GM18873 (cell line): ENCODE results near the gene MRPS23.

Experiments used
- ATAC-seq: cut with Tn5 transposase; IDR thresholded peaks from one replicate; pipeline ENCODE4 v1.9.1; 2021; ENCODE audit warnings: mild to moderate bottlenecking, moderate library complexity, moderate number of reproducible peaks; ENCODE audit not compliant: unreplicated experiment, low FRiP score

Gene MRPS23

DNA sequence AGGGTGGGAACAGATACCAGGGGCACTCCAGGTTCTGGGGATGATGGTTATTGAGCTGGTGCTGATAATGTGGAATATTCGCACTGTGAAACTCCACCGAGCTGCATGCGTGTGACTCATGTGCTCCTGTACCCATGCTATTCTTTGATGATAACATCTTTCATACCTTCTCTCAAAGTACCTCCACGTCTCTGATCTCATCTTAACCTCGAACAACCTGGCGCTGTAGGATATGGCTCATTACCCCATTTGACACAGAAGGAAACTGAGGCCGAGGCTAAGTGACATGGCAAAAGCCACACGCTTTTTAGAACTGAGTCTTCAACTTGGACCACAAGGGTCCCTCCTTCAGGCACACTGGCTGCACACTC, 30.2 kb upstream of the MRPS23 start:
- no peak for ATAC-seq

DNA sequence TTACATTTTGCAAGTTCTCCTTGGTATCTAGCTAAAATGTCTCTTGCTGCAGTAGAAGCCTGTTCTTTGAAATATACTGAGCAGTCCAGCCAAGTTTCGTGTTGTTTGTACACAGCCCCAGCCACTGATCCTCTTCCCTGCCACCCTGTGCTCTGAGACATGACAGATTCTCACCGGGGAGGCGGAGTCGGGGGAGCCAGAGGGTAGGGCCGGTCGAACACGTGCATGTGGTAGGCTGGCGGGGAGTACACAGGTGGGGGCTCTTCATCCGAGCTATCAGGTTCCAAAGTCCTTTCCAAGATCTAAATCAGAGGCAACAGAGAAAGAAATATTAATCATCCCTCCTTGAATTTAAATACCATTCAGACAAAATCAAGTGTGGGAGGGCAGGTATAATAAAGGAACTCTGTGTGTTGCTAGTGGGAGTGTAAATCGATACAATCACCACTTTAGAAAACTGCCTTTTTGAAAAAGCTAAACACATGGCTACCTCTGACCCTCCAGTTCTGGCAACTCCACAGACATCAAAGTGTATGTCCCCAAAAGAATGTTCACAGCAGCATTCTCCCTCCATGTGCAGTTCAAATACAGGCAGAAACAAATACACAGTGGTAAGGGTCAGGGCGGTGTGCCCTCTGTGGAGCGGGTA, 29.7 kb upstream of the MRPS23 start:
- no peak for ATAC-seq

DNA sequence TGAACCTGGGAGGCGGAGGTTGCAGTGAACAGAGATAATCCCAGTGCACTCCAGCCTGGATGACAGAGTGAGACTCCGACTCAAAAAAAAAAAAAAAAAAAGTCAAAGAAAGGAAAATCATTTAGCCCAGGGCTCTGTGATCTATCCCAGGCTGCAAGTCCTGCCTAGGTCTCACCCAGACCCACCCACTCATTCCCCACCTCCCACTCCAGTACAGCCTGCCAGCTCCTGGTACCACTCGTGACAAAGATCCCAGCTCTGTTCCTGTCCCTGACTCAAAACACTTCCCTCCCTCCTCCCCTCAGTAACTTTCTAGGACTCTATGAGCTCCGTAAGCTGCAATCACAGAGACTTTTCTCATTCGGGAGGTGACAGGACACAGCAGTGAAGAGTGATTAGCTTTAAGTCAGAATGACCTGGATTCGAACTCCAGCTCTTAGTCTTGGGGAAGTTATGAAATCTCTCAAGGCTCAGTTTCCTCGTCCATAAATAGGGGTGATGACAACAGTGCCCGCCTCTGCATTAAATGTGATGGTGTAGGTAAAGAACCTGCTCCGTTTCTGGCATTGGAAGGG, 28.0 kb upstream of the MRPS23 start:
- no peak for ATAC-seq

DNA sequence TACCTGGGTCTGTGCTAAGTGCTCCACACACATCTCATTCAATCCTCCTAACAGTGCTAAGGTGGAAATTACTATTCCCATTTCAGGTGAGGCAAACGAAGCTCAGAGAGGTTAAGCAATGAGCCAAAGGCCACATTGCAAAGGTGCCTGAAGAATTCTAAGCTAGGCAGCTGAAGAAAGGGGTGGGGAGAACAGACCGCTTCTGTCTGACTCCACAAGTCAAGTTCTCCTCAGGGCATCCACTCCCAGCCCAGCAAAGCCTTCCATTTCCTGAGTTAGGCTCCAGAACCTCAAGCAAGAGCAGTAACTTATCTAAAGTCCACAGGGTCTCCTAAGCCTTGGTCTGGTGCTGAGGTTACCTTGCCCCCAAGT, 27.0 kb upstream of the MRPS23 start:
- ATAC-seq: no peak

DNA sequence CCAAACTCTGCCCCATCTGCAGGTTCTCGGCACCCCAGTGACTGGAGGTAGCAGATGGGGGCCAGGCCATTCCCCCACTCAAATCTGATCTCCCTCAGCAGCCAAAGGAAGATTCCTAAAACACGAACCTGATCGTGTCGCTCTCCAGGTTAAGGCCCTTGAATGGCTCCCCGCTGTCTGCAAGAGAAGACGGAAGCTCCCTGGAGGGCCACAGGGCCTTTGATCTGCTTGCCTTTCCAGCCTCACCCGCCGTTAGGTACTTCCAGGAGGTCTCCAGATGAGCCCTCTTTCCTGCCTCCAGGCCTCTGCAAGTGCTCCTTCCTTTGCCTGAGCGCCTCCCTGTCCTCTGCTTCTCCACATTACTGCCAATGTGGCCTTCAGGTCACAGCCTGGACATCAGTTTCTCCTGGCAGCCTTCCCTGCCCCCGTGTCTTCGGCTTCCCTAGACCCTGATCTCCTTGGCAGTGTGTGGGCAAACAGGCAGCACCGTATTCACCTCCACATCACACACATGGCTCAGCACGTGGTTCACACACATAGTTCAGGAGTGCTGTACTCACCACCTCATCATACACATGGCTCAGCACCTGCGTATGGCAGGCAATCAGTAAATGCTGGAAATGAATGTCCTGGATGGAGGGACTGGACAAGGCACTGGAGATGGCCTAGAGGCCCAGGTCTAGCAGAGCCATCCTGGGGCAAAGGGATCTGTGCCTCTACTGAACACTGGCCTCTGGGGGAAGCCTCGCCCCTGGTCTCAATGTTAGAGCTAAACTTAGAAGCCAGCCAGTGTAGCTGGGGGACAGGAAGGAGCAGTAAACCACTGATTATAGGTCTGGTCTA, 26.4 kb upstream of the MRPS23 start:
- no peak for ATAC-seq

DNA sequence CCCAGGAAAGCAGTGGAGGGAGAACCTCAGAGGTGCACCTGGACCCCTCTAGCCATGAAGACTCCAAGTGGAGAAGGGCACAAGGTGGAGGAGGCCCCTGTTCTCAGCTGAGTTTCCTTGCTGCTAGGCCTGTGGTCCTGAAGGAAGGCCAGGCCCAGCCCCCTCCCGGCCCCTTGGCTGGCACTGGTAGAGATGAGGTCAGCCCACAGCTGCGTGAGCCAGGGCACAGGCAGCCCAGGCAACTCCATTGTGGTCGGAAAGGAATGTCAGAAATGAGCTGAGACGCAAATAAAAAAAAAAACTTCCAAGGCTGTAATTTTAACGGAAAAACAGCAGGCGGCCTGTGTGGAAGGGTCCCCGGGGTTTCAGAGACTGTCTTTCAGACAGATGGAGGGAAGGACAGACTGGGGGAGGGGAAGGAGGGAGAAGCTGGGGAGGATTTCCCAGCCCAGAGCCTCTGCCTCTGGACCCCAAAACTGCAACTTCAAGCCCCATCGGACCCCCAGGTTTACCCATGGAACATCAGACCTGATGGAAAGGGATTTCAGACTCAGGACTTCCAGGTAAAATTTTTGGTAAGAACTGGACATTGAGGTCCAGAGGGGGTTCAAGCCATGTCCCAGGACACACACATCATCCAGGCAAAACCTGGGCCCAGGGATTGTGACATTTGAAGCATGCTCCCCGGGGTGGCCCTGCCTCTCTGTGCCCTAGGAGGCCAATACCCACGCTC, 25.6 kb upstream of the MRPS23 start:
- ATAC-seq: no peak

DNA sequence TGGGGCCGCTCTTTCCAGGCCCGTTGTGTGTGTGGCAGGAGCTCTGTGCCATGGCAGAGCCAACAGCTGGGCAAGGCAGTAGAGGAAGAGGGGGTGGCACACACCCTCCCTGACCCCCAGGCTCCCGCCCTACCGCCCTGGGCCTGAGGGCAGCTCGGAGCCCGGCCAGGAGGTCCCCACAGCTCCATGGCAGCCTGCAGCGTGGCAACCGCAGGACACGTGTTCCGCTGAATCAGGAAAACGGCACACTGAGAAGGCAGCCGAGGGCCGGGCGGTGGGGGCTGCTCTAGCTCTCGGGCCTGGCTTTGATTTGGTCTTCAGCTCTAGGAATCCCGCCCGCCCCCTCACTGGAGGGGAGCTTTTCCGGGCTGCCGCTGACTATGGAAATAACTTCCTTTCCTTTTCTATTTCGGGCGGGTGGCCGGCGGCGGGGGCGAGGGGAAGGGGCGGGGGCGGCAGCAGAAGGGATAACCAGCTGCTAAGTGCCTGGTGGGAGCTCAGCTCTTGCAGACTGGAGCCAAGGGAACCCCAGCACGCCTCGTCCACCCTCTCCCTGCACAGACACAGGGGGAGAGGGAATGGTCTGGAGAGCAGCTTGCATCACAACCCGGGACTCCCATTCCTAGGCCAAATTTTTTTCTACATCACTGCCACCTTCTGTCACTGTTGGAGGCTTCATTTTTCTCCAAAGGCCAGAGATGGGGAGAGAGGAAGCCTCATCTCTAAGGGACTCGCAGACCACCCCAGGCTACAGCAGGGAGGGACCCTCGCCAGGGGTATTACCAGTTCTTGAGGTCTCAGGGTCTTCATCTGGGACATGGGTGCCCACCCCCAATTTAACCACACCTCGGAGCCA, 24.8 kb upstream of the MRPS23 start:
- no peak for ATAC-seq

DNA sequence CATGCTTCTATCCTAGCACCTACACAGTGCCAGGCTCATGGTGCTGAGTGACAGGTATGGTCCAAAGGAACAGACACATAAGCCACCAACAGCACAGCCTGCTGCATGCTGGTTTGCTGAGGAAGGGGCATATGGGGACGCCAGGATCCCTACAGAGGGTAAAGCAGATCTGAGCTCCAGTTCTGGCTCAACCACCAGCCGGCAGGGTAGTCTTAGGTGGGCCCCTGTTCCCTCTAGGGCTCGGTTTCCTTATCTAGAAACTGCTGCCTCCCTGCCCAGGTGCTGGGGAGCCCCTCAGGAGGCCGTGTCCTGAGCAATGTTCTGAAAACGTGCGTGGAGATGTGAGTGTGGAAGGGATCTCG, 24.2 kb upstream of the MRPS23 start:
- no peak for ATAC-seq

DNA sequence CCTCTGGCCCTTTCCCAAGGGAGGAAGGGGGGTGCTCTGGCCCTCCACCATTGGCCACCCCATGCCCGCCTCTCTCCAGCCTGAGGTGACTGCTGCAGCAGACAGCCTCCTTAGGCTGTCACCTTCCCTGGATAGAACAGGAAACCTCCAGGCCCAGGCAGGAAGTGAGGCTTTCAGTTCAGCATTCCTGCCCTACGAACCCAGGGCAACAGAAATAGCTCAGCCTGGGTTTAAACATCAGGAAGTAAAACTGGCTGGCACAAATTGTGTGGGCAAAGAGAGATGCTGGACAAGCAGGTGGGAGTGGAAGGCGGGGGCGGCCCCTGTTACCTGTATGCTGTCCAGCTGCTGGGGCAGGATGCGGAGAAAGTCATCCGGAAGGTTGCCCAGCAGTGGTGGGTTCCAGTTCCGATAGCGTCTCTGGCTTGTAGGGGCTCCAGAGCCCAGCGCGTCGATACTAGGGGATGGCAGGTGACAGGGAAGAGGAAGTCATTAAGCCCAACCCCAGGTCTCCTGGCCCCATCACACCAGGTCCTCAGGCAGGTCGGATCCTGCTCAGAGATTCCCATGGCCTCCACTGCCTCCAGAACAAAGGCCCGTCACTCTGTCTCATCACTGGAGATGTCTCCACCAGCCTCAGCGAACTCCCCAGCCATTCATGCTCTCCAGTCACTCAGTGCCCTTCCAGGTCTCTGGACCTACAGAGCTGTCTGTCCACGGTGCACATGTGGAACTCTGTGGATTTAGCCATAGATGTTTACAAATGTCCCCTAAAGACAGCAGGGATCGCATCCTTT, 23.6 kb upstream of the MRPS23 start:
- ATAC-seq: no peak

DNA sequence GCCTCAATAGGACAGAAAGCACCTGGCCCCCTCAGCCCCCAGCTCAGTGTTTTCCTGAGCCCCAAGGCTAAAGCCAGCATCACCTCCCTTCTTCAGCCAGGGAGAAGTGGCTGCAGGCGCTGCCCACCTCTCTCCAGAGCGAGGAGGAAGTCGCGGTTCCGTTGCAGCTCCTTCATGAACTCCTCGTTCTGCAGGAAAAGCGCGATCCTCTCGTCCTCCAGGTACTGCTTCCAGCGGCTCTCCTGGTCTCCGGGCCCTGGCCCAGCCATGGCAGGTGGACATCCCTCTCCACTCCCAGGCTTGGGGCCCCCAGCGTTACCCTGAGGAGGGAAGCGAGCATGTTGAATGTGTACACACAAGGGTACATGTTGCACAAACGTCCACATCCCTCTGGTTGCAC, 22.7 kb upstream of the MRPS23 start:
- no peak for ATAC-seq

DNA sequence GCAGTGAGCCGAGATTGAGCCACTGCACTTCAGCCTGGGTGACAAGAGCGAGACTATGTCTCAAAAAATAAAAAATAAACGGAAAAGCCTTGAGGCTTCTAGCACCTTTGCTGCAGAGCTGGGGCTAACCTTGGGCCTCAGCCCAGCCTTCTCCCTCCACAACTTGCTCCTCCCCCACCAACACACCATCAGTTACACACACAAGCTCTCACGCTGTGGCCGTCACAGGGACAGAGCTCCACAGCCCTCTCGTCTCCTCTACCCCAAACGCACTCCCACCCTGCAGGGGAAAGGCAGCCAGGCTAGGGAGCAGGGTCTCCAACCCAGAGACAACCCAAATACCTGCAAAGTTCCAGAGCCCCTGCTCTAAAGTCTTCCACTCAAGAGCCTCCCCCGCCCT, 22.0 kb upstream of the MRPS23 start:
- ATAC-seq: no peak

DNA sequence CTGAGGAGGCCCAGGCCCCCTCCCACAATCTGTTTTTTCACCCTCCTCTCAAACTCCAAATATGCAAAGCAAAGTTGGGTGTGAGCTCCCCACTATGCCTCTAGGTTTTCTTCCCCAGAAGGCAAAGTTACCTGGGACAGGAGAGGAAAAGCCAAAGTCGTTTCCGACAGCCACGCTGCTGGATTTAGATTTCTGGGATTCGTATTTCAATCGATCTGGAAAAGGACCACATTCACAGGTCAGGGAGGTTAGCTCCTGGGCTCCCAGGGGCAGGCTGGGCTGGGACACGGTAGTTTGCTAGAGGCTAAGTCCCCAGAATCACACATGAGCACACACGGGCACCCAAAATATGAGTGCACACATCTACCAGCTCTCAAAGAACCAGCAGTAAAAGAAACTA, 21.3 kb upstream of the MRPS23 start:
- ATAC-seq: no peak

DNA sequence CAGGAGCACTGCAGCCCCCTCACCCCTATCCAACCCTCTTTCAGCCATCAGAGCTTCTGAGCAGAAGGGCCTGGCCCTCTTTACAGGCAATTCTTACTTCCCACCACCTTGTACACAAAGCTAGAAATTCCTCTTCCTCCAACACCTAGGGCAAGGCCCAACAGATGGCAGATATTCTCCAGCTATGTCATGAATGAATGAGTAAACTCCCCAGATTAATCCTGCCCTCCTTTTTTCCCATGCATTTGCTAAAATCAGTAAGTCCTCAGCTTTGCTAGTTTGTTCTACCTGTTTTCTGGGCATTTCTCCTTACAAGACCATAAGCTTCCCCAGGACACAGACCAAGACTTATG, 20.4 kb upstream of the MRPS23 start:
- ATAC-seq: no peak

DNA sequence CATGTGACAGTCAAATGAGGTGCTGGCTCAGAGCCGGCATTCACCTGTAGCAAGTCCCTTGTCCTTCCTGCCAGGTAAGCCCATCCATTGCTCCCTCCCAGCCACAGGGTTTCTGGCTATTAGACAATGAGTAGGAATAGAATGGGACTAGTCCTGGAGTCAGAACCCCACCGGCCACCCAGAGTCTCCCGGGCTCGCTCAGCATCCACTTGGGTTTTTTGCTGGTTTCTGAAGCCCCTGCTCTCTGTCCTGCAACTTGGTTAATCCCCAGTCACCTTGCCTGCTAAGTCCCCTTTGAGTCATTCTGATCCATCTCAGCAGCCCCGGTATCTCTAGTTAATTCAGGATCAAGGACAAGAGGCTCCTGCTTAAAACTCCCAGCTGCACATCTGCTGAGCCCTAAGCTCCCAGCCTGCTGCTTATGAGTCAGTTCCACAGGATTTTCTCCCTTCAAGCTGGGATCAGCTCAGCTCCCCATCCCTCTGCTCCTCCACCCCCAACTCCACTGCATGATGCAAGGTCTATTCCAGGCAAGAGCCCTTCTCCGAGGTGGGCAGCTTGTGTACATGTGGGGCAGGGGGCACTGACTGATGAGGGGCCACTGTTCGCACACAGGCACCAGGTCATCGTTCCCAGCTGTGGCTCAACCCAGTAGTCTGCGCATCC, 19.9 kb upstream of the MRPS23 start:
- ATAC-seq: no peak

DNA sequence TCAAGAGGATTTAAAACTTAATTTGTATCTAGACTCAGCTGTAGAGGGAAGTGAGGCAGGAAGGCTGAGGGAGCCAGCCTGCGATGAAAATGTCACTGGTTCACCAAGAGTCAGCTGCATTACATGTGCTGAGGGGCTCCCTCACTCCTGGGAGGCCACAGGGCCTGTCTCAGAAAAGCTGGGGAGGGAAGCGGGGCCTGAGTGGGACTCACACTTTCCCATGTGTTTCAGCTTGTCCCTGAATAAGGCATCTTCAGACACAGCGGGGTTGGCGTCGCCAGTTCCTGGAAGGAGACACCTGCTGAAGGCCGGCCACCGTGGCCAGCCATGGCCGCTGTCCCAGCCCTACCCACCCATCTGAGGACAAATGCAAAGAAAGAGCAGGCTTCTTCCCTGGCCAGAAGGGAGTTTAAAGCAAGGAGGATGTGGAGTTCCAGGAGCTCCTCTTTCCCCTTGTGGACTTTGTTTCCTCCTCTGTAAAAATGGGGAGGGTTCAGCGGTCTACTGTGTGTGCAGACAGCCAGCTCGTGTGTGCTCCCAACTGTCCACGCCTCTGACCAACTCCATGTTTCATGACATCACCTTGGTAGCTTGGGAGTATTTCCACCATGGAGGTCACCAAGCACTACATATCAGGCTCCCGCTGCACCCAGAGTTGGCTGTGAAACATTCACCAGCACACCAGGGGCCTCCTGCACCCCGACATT, 19.2 kb upstream of the MRPS23 start:
- no peak for ATAC-seq

DNA sequence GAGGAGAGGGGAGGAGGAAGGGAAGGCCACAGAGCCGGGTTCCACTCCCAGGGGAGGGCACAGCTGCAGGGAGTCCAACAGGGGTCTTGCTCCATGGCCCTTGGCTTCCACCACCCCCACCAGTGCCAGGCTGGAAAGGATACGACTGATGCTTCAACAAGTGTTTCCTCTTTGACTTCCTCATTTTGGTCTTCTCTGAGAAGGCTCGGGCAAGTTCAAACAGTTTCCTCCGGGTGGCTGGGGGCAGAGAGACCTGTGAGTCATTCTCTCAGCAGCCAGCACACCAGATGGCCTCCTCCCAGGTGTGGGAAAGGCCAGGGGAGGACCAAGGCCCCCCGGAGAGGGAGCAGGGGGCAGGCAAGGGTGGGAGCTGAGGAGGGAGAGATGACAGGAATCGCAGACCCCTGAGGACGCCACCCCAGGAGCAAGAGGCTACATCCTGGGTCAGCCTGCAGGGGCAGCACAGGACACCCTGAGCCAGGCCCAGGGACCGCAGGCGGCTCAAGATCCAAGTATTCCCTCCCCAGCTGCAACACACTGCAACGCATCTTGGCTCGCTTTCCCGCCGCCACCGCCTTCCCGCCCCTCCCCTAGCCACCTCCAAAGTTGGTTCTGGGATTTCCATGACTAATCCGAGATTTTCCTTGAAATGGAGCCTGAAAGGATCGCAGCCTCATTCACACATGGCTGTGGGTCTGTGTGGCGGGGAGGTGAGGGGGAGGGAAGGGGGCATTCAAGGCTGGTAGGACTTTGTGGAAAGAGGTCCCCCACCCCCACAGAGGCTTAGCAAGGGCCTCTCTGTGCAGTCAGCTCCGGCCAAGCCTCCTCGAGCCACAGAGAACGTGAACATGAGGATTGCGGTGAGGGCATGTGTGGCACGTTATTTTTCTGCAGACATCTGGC, 18.4 kb upstream of the MRPS23 start:
- peak; percentile 62 for ATAC-seq

DNA sequence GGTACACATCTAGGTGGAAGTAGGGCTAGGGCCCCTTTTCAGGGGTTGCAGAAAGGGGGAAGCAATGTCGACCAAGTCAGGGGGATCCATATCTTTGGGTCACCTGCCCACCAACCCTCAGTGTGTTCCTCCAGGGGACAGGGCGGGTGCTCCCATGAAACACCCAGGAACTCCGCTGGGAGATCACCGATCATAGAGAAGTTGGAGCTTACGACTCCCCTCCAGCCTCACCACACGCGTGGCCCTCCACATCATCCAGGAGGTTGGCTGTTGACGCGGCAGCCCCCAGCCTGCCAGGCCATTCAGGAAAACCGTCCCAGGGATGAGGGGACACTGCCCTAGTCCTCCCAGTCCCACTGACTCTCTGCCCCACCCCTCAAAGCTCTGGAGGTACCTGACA, 17.3 kb upstream of the MRPS23 start:
- ATAC-seq: no peak

DNA sequence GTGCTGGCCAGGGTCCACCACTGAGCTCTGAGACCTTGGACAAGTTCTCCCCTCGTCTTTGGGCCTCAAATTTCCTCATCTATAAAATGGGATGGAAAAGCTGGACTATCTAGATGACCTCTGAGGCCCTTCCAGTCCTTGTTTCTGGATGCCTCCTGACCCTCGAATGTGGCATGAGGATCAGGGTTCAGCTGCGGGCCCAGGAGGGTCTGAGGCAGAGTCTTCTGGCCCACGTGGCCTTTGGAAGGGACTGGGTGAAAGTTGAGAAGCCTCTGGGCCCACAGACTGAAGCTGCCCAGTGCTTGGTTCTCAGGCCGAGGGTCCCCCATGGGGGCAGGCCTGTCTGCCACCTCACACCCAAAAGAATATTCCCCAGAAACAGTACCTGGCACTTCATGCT, 16.9 kb upstream of the MRPS23 start:
- ATAC-seq: no peak
